ENCODE results near the gene HYKK. TPM values are rescaled to one million over a fixed set of nuclear protein-coding genes. Genes with fewer than 3 reads are reported as not detected.

The HYKK gene
- total and polyA plus RNA-seq, 9 of the 15 experiments (the other 6 are each of a cell fraction or from before 2014, with no cell fraction given): 1.9 to 6.1 (median 4.3) TPM

GRCh38 chr15:78540141-78540870, 32.9 kb downstream of the HYKK start, which contains the start of gene PSMA4 (continued):
- no peak for TF ChIP-seq ZBTB40 (IDR thresholded peaks at IDR 0.05)
- no peak for TF ChIP-seq ZBTB40 (CRISPR knock-in tag; IDR thresholded peaks at IDR 0.05)
- no peak for TF ChIP-seq NCOA4 (IDR thresholded peaks at IDR 0.05; ENCODE audit: partially characterized antibody)
- no peak for TF ChIP-seq ZNF436 (CRISPR knock-in tag; IDR thresholded peaks at IDR 0.05)
- TF ChIP-seq ELK3 (CRISPR knock-in tag; IDR thresholded peaks at IDR 0.05): no peak
- TF ChIP-seq PML (IDR thresholded peaks at IDR 0.05; ENCODE audit: low read length): peak; percentile 87
- TF ChIP-seq SREBF2 (CRISPR knock-in tag; IDR thresholded peaks at IDR 0.05): no peak
